NT2/D1 (cell line): Measurements from ENCODE around the gene TUSC2.

Source experiments
- YY1 ChIP-seq: IDR thresholded peaks from 2 replicates; pipeline ENCODE4 v1.6.1; 2011; ENCODE audit not compliant: insufficient read length, insufficient read depth
- ZNF274 ChIP-seq: IDR thresholded peaks from 2 replicates; pipeline ENCODE4 v1.6.1; 2011; ENCODE audit warnings: mild to moderate bottlenecking, low read depth, low read length

GRCh38 chr3:50298836-50299637 is 29.0 kb downstream of the TUSC2 start, which contains the start of the genes HYAL3 and NAA80:
- TF ChIP-seq YY1 (no peak), ZNF274 (no peak)
